Stomach smooth muscle (tissue), 2 donors: ENCODE measurements around the gene TRAK2.
A peak's percentile ranks its signal among the peaks of the same experiment; 100 is the strongest.

Experiments
- H3K27ac ChIP-seq: one replicate; pipeline ENCODE4 v1.7.0; 2013; ENCODE audit warnings: mild to moderate bottlenecking, low read length, inconsistent platforms
- H3K27me3 ChIP-seq, 2 donors: one replicate each; pipeline ENCODE4 v1.7.0; 2013; ENCODE audit warnings: low read length in 2 of 2; ENCODE audit not compliant: insufficient read depth in 2 of 2, control insufficient read depth in 1 of 2
- H3K36me3 ChIP-seq, 2 donors: one replicate each; pipeline ENCODE4 v1.7.0; 2013; ENCODE audit warnings: low read length in 2 of 2; ENCODE audit not compliant: control insufficient read depth in 2 of 2, insufficient read depth in 2 of 2
- H3K4me1 ChIP-seq: one replicate; pipeline ENCODE4 v1.7.0; 2013; ENCODE audit warnings: low read length; ENCODE audit not compliant: control insufficient read depth, insufficient read depth
- H3K4me3 ChIP-seq, 2 donors: one replicate each; pipeline ENCODE4 v1.7.0; 2013; ENCODE audit warnings: low read length in 2 of 2
- H3K9ac ChIP-seq, 2 donors: one replicate each; pipeline ENCODE4 v1.7.0; 2013; ENCODE audit warnings: low read length in 2 of 2, mild to moderate bottlenecking in 1 of 2
- H3K9me3 ChIP-seq, 2 donors: one replicate each; pipeline ENCODE4 v1.7.0; 2013; ENCODE audit warnings: low read length in 2 of 2; ENCODE audit not compliant: control insufficient read depth in 2 of 2
- donor health status: healthy.
- donor health status: Pancreatic carcinoma.

TRAK2 gene

GRCh38 chr2:201361078-201361733, 90.1 kb downstream of the TRAK2 start:
- Histone ChIP-seq H3K4me3 (no peak overlapping the region), H3K4me1 (peaks cover 4% of the 10 kb centered on the region), H3K9ac (no peak overlapping the region), H3K9me3 (no peaks in the 10 kb centered on the region), H3K27me3 (no peaks in the 10 kb centered on the region), H3K36me3 (peaks cover 6 to 19% of the 10 kb centered on the region in 2 donors), H3K27ac (no peak overlapping the region)

GRCh38 chr2:201360256-201360655, 91.0 kb downstream of the TRAK2 start:
- Histone ChIP-seq H3K9ac (no peak overlapping the region), H3K27ac (no peak overlapping the region), H3K4me1 (peaks cover 4% of the 10 kb centered on the region), H3K27me3 (no peaks in the 10 kb centered on the region), H3K4me3 (no peak overlapping the region), H3K9me3 (no peaks in the 10 kb centered on the region), H3K36me3 (peaks cover 6 to 19% of the 10 kb centered on the region in 2 donors)

- Histone ChIP-seq H3K9ac (no peak overlapping the region), H3K4me1 (peaks cover 4% of the 10 kb centered on the region), H3K27ac (no peak overlapping the region), H3K9me3 (no peaks in the 10 kb centered on the region), H3K4me3 (no peak overlapping the region), H3K36me3 (peaks cover 6 to 19% of the 10 kb centered on the region in 2 donors), H3K27me3 (no peaks in the 10 kb centered on the region)
Measured at GRCh38 chr2:201358684-201359083, 92.6 kb downstream of the TRAK2 start.

GRCh38 chr2:201357221-201357620, 94.0 kb downstream of the TRAK2 start, which contains the start of gene FLACC1:
Gene FLACC1 (minus strand): TSS chr2:201357345. CDS start chr2:201351404, 5,941 bp downstream.
- peaks cover 4% of the 10 kb centered on the region for H3K4me1 ChIP-seq
- peak within 1 kb of the TSS; percentile 0 to 30 for H3K4me3 ChIP-seq
- no peak within 1 kb of the TSS for H3K9ac ChIP-seq
- H3K27me3 ChIP-seq: no peaks in the 10 kb centered on the region
- H3K36me3 ChIP-seq: peaks cover 3 to 10% of the 10 kb centered on the region in 2 donors
- H3K27ac ChIP-seq: peak within 1 kb of the TSS; percentile 42
- no peaks in the 10 kb centered on the region for H3K9me3 ChIP-seq

GRCh38 chr2:201353116-201353515, 98.1 kb downstream of the TRAK2 start:
- Histone ChIP-seq H3K27me3 (no peaks in the 10 kb centered on the region), H3K9me3 (no peaks in the 10 kb centered on the region), H3K36me3 (peaks cover 0 to 2% of the 10 kb centered on the region in 2 donors), H3K4me1 (peaks cover 4% of the 10 kb centered on the region), H3K4me3 (no peak overlapping the region), H3K9ac (no peak overlapping the region), H3K27ac (peak overlapping the region; percentile 3)

DNA sequence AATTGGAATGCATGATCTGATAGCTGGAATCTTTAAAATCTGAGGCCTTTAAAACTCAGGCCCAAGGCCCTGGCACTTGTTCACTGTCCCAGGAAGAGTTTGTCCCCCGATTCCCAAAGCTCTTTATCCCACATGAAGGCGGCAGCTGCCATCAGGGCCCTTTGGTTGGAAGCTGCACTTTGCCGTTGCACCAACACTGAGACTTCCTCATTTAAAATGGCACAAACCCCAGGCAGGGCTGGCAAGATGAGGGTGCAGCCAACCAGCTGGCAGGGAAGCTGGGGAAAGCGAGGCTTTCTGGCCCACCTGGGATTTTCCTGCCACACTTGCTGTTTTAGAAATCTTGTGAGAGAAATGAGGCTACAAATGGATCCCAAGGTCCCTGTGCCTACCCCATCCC, 100.4 kb downstream of the TRAK2 start:
- H3K27ac ChIP-seq: no peak overlapping the region
- H3K4me3 ChIP-seq: no peak overlapping the region

DNA sequence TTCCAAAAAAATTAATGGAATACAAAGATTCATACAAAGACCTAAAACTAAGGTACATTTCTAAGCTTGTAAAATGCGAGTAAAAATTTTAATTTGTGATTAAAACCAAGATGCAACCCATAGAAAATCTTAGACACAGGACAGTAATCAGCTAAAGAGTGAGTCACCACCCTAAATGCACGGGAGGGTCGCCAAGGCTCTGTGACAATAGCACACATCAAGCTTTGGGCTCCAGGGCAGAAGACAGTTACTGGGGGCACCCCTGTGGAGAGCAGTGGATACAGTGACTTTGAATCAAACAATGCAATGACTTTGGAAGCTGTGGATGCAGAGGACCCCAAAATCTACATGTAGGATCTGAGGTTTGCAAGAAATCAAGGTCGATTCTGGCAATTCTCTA, 101.7 kb downstream of the TRAK2 start:
- H3K4me3 ChIP-seq: no peak overlapping the region
- no peaks in the 10 kb centered on the region for H3K9me3 ChIP-seq
- no peaks in the 10 kb centered on the region for H3K4me1 ChIP-seq
- H3K36me3 ChIP-seq: peaks cover 0 to 6% of the 10 kb centered on the region in 2 donors
- H3K27ac ChIP-seq: no peak overlapping the region
- H3K9ac ChIP-seq: no peak overlapping the region
- no peaks in the 10 kb centered on the region for H3K27me3 ChIP-seq

More for the DNA sequence above, 100.4 kb downstream of the TRAK2 start:
- Histone ChIP-seq H3K27me3 (no peaks in the 10 kb centered on the region), H3K9ac (no peak overlapping the region), H3K9me3 (no peaks in the 10 kb centered on the region), H3K36me3 (peaks cover 0 to 2% of the 10 kb centered on the region in 2 donors), H3K4me1 (no peaks in the 10 kb centered on the region)

GRCh38 chr2:201348758-201349157, 102.5 kb downstream of the TRAK2 start:
- no peaks in the 10 kb centered on the region for H3K4me1 ChIP-seq
- H3K36me3 ChIP-seq: peaks cover 0 to 8% of the 10 kb centered on the region in 2 donors

DNA sequence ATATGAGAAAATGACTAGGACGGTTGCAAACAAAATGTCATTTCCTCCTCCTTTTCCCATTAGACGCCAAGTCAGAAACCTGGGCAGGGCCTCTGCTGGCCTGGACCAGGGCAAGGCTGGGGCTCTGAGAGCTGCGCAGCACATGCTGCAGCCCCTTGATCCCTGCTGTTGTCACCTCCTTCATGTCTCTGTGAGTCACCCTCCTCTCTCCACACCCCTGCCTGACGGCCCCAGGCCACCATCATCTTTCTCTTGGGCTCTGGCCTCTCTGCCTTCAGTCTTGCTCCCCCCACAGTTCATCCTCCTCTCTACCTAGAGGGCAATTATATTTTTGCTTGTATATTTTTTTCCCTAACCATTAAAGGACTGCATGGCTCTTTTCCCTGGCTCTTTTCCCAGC, 104.1 kb downstream of the TRAK2 start:
- H3K36me3 ChIP-seq: peaks cover 0 to 16% of the 10 kb centered on the region in 2 donors
- no peak overlapping the region for H3K9ac ChIP-seq
- H3K9me3 ChIP-seq: no peaks in the 10 kb centered on the region
- H3K27ac ChIP-seq: no peak overlapping the region
- H3K27me3 ChIP-seq: no peaks in the 10 kb centered on the region
- no peaks in the 10 kb centered on the region for H3K4me1 ChIP-seq
- H3K4me3 ChIP-seq: no peak overlapping the region

More at GRCh38 chr2:201348758-201349157, 102.5 kb downstream of the TRAK2 start:
- no peak overlapping the region for H3K27ac ChIP-seq
- no peak overlapping the region for H3K4me3 ChIP-seq
- H3K9me3 ChIP-seq: no peaks in the 10 kb centered on the region
- no peaks in the 10 kb centered on the region for H3K27me3 ChIP-seq
- H3K9ac ChIP-seq: no peak overlapping the region

DNA sequence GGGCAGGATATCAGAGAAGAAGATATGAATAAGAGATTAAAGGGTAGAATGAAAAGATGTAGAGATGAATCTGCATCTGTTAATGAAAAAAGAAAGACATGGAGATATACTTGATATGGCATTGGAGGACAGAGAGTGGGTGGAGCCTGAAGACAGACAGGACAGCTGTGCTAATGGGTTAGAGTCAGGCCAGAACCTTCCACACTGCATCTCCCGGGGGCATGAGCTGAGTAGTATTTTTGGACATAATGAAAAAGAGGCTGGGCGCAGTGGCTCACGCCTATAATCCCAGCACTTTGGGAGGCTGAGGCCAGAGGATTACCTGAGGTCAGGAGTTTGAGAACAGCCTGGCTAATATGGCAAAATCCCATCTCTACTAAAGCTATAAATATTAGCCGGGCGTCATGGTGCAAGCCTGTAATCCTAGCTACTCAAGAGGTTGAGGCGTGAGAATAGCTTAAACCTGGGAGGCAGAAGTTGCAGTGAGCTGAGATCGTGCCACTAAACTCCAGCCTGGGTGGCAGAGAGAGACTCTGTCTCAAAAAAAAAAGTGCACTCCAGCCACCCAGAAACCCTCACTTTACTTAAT, 105.5 kb downstream of the TRAK2 start:
- H3K27me3 ChIP-seq: no peaks in the 10 kb centered on the region
- H3K4me1 ChIP-seq: no peaks in the 10 kb centered on the region
- H3K27ac ChIP-seq: no peak overlapping the region
- H3K36me3 ChIP-seq: peaks cover 0 to 14% of the 10 kb centered on the region in 2 donors
- H3K9me3 ChIP-seq: no peaks in the 10 kb centered on the region
- no peak overlapping the region for H3K9ac ChIP-seq
- no peak overlapping the region for H3K4me3 ChIP-seq
